ENCODE data around the gene B3GNT9.

The B3GNT9 gene

GRCh38 chr16:67166110-67166547, 15.3 kb upstream of the B3GNT9 start:
- no peak for DNase-seq

GRCh38 chr16:67165121-67166078, 14.6 kb upstream of the B3GNT9 start:
- no peak for DNase-seq

DNA sequence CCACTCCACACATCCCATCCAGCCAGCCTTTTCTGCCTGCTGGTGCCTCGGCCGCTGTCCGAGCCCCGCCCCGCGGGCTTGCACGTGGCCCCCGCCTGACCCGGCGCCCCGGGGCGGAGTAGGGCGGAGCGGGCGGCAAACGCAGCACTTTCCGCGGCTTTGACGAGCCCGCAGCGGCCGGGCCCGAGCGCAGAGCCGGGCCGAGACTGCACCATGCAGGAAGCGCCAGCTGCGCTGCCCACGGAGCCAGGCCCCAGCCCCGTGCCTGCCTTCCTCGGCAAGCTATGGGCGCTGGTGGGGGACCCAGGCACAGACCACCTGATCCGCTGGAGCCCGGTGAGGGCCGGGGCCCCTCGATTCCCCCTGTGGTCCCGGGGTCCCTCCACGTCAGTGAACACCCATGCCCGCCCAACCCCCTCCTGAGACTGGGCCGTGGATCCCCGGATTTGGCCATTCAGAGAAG, 13.8 kb upstream of the B3GNT9 start, which contains the start of gene HSF4:
Gene HSF4 (plus strand): TSS at position 147 of the 463 bp plus-strand sequence. CDS start 67 bp downstream, at position 214.
- DNase-seq, result peak; percentile 93

- no peak for DNase-seq
Observed at GRCh38 chr16:67163999-67164558, 13.3 kb upstream of the B3GNT9 start.

DNA sequence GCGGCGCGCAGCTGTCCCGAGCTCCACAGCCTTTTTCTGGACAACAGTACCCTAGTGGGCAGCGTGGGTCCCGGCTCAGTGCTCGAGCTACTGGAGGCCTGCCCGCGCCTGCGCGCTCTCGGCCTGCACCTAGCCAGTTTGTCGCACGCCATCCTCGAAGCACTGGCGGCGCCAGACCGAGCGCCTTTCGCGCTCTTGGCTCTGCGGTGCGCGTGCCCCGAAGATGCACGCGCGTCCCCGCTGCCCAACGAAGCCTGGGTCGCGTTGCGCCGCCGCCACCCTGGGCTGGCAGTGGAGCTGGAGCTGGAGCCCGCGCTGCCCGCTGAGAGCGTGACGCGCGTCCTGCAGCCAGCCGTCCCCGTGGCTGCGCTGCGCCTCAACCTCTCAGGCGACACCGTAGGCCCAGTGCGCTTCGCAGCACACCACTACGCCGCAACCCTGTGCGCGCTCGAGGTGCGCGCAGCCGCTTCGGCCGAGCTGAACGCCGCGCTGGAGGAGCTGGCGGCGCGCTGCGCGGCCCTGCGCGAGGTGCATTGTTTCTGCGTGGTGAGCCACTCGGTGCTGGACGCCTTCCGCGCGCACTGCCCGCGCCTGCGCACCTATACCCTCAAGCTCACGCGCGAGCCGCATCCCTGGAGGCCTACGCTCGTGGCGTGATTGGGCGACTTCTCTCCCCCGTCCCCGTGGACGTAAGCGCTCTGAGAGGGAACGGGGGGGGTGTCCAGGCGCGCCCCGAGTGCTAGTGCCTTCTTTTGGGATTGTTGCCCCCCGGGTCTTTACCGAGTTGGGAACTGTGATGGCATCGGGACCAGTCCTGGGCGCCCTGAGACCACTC, 12.6 kb upstream of the B3GNT9 start:
- DNase-seq, result no peak

GRCh38 chr16:67162506-67163163, 11.8 kb upstream of the B3GNT9 start:
- no peak for DNase-seq

GRCh38 chr16:67161595-67162058, 10.8 kb upstream of the B3GNT9 start:
- no peak for DNase-seq

GRCh38 chr16:67158637-67159600, 8.1 kb upstream of the B3GNT9 start:
- peak; percentile 96 for DNase-seq

- peak; percentile 62 for DNase-seq
Observed at GRCh38 chr16:67157892-67158635, 7.3 kb upstream of the B3GNT9 start.

GRCh38 chr16:67157106-67157748, 6.4 kb upstream of the B3GNT9 start:
- no peak for DNase-seq

DNA sequence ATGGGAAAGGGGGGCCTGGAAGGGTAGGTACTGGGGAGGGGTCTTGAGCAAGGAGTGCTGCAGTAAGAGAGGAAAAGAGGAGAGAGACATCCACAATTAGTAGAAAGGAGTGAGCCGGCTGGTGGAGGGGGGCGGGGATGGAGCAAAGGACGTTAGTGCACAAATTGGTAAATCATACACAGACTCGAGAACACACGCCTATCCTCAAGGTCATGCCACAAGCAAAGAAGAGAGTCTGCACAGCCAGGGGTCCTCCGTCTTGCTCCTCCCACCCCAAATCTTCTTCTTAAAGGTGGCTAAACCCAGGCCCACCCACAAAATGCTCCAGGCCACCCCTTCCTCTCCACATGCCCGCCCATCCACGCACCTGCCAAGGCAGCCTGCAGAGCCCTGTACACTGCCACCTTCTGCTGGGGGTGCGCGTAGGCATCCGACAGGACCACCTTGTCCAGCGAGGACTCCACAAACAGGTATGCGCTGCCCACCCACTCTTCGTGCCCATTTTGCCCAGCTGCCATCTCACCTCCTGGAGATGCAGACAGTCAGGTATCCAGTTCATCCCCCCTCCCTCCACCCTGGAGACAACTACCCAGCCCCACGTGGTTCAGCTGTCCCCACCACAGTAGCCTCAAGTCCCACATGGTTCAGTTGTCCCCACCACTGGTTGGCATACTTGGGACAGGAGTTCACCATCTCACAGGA, 5.5 kb upstream of the B3GNT9 start:
- no peak for DNase-seq

- DNase-seq, result peak; percentile 89
Observed at GRCh38 chr16:67155295-67156142, 4.7 kb upstream of the B3GNT9 start.

DNA sequence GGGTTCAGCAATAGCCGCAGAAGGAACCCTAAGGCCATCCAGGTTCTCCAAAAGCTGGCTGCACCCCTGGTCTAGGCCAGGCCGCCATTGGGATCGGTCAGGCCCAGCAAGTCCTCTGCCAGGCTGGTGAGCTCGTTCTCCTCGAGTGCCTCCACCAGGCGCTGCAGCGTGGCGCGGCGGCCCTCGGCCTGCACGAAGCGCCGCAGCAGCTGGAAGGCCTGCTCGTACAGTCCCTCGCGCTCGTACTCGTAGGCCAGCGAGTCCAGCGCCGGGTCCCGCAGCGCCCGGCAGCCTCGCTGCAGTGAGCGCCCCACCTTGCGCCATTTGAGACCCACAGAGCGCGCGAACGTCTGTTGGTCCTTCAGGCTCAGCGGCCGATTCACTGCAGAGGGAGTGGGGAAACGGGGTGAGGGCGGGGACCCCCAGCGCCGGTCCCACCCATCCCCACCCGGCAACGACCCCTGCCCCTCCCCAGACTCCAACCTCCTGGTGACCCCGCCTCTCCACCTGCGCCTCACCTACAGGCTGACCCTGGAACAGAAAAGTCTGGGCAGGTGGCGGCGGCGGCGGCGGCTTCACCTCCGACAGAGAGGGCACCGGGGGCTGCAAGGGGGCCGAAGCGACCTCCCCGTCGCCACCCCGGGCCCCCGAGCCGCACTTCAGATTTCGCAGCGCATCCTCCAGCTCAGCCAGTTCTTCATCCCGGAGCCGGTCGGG, 3.9 kb upstream of the B3GNT9 start:
- DNase-seq, result no peak

DNA sequence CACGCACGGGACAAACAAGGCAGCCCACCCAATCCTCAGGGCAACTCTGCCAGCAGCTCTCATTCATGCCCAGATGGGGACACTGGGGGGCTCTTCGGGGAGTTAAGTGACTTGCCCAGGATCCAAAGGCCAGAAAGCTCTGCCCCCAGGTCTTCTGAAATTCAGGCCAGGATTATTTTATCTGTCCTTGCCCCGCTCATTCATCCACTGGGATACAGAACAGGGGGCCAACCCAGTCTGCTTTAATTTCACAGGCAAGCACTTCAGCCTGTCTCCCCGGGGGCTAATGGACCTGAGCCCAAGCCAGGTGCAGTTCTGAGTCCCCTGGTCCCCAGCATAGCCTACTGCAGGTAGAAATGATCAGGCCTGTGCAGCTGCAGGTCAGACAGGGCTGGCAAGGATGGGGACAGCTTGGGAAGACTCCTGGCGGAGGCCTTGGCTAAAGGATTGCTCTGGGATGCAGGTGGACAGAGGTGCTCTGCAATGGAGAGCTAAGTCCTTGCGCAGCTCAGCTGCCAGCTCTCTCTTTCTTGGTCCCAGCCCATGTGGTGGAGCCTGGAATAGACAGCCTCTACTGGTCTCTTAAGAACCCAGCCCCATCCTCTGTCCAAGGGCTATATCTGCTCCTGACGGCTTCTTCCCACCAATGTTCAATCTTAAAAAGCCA, 766 bp upstream of the B3GNT9 start:
- DNase-seq, result no peak

DNA sequence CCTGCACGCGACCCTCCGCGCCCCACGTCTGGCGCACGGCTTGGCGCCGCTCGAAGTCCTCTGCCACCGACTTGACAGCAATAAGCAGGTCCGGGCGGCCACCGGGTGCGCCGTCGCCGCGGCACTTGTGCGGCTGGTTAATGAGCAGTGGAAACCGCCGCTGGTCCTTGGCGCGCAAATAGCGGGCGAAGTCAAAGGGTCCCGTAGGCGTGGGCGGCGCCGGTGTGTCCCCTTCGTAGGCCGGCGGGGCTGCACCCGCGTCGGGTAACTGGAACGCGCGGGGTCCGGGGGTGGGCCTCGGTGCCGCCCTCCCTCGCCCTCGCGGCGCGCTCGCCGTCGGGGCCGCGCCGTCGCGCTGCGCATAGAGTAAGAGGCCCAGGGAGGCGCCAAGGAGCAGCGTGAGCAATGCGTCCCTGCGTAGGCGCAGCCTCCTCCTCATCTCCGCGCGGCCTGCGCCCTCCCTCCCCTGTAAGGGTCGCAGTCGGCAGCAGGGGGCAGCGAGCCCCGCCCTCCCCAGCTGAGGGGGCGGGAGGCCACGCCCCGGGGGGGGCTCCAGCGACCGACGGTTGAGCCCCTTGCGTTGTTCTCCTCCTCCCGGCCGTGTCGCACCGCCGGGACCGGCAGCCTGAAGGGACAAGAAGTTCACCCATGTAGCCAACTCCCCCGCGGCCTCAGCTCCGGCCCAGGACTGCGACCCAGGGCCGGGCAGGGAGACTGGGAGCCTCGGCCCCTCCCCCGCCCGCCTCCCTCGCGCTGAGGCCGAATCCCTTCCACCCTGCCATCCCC, 558 bp downstream of the B3GNT9 start:
- DNase-seq, result peak; percentile 58
